Activated CD4-positive, alpha-beta T cell treated with anti-CD3 and anti-CD28 coated beads, Interleukin-2, amount 10 ng/mL, durations not matched to agents 7 days and 5 days (primary cell): ENCODE results near the gene SATL1. TPM values are rescaled to one million over a fixed set of nuclear protein-coding genes. Genes with fewer than 3 reads are reported as not detected.
"Not testable (repeated sequence)": the region's sequence is repeated elsewhere in the genome, so short reads cannot be mapped to it uniquely, and the experiment has no call there.

ENCODE experiments used
- CTCF ChIA-PET: fragments of 350-600 bp; sonication (Branson Sonifier 250); formaldehyde crosslinking; loops from one replicate; lab custom pipeline; 2021; ENCODE audit warnings: antibody characterized with exemption; lab: Charles Lee
- POLR2A ChIA-PET: fragments of 350-600 bp; sonication (Branson Sonifier 250); formaldehyde crosslinking; loops from one replicate; lab custom pipeline; 2021; ENCODE audit warnings: antibody characterized with exemption; lab: Charles Lee
- DNase-seq: peaks from one replicate; pipeline ENCODE4 v3.0.0-alpha.2; 2020
- H3K27ac Mint-ChIP-seq: one replicate; pipeline ENCODE4 v1.8.0; 2021; ENCODE audit warnings: mild to moderate bottlenecking, moderate library complexity, mixed read lengths
- H3K27me3 Mint-ChIP-seq: one replicate; pipeline ENCODE4 v1.8.0; 2021; ENCODE audit warnings: mixed read lengths
- H3K36me3 Mint-ChIP-seq: one replicate; pipeline ENCODE4 v1.8.0; 2021; ENCODE audit warnings: low read depth, mixed read lengths
- H3K4me1 Mint-ChIP-seq: one replicate; pipeline ENCODE4 v1.8.0; 2021; ENCODE audit warnings: mixed read lengths
- H3K4me3 Mint-ChIP-seq: one replicate; pipeline ENCODE4 v1.8.0; 2021; ENCODE audit warnings: mild to moderate bottlenecking, moderate library complexity, mixed read lengths
- H3K9me3 Mint-ChIP-seq: one replicate; pipeline ENCODE4 v1.8.0; 2021; ENCODE audit warnings: mixed read lengths
- total RNA-seq, 2 experiments: library from RNA; stranded (reverse); gene quantifications; one replicate each; pipeline ENCODE4 v1.2.3, GENCODE V29; 2021

The SATL1 gene
- total RNA-seq, 2 experiments from 2014 or later = not detected

GRCh38 chrX:85077247-85077646 is 166.3 kb downstream of the SATL1 start:
- H3K27ac Mint-ChIP-seq, POLR2A ChIA-PET, H3K27me3 Mint-ChIP-seq, DNase-seq, H3K4me3 Mint-ChIP-seq, H3K36me3 Mint-ChIP-seq, H3K4me1 Mint-ChIP-seq, CTCF ChIA-PET, H3K9me3 Mint-ChIP-seq: not testable (repeated sequence)

GRCh38 chrX:85065512-85066198 is 177.9 kb downstream of the SATL1 start:
- ChIA-PET POLR2A (no interaction called here), CTCF (no interaction called here)
- no peak for DNase-seq
- H3K27ac Mint-ChIP-seq = no peak overlapping the region
- peaks cover 2% of the 10 kb centered on the region for H3K9me3 Mint-ChIP-seq
- H3K27me3 Mint-ChIP-seq = no peaks in the 10 kb centered on the region
- no peak overlapping the region for H3K4me3 Mint-ChIP-seq
- H3K4me1 Mint-ChIP-seq = no peaks in the 10 kb centered on the region
- peaks cover 2% of the 10 kb centered on the region for H3K36me3 Mint-ChIP-seq

GRCh38 chrX:85052636-85053343 is 190.8 kb downstream of the SATL1 start:
- POLR2A ChIA-PET = no interaction called here
- no peaks in the 10 kb centered on the region for H3K9me3 Mint-ChIP-seq
- no peak overlapping the region for H3K4me3 Mint-ChIP-seq
- no peaks in the 10 kb centered on the region for H3K4me1 Mint-ChIP-seq
- H3K36me3 Mint-ChIP-seq = peaks cover 2% of the 10 kb centered on the region
- DNase-seq = no peak
- H3K27ac Mint-ChIP-seq = no peak overlapping the region
- CTCF ChIA-PET = no interaction called here
- H3K27me3 Mint-ChIP-seq = no peaks in the 10 kb centered on the region

GRCh38 chrX:85052205-85052604 is 191.4 kb downstream of the SATL1 start:
- no peaks in the 10 kb centered on the region for H3K4me1 Mint-ChIP-seq
- no peaks in the 10 kb centered on the region for H3K27me3 Mint-ChIP-seq
- ChIA-PET POLR2A (no interaction called here), CTCF (no interaction called here)
- no peak overlapping the region for H3K27ac Mint-ChIP-seq
- H3K36me3 Mint-ChIP-seq = peaks cover 2% of the 10 kb centered on the region
- no peak for DNase-seq
- H3K4me3 Mint-ChIP-seq = no peak overlapping the region
- no peaks in the 10 kb centered on the region for H3K9me3 Mint-ChIP-seq

GRCh38 chrX:85051627-85052026 is 192.0 kb downstream of the SATL1 start:
- H3K4me1 Mint-ChIP-seq = no peaks in the 10 kb centered on the region
- CTCF ChIA-PET = no interaction called here
- H3K9me3 Mint-ChIP-seq = no peaks in the 10 kb centered on the region
- no peaks in the 10 kb centered on the region for H3K36me3 Mint-ChIP-seq
- DNase-seq = no peak
- no peak overlapping the region for H3K4me3 Mint-ChIP-seq
- POLR2A ChIA-PET = no interaction called here
- no peak overlapping the region for H3K27ac Mint-ChIP-seq
- H3K27me3 Mint-ChIP-seq = no peaks in the 10 kb centered on the region

Other genes starting within 250 kb of the SATL1 start
- gene APOOL, start 239.9 kb downstream of the SATL1 start, total RNA-seq = 10 to 100 TPM; 11.8 to 13.9 TPM
- gene ZNF711, start 212 bp upstream of the SATL1 start, total RNA-seq = under 1 TPM; 0.42 to 0.45 TPM
- gene POF1B, start 135.9 kb upstream of the SATL1 start, total RNA-seq = under 1 TPM; 0.10 to 0.12 TPM